H1 (cell line): Measurements from ENCODE around the gene PTPA. TPM values are rescaled to one million over a fixed set of nuclear protein-coding genes. Genes with fewer than 3 reads are reported as not detected.

Experiments
- CTCF ChIA-PET: fragments of 300-600 bp; sonication (Branson Sonifier 250); formaldehyde crosslinking; loops from one replicate; lab custom pipeline; 2021; ENCODE audit not compliant: partially characterized antibody; lab: Charles Lee
- POLR2A ChIA-PET: fragments of 300-600 bp; sonication (Branson Sonifier 250); formaldehyde crosslinking; loops from one replicate; lab custom pipeline; 2021; ENCODE audit warnings: inconsistent platforms; ENCODE audit not compliant: partially characterized antibody; lab: Charles Lee
- DNase-seq, 2 experiments: peaks; one replicate each; pipeline versions ENCODE4 v3.0.0 to v3.0.0-alpha.2; 2010 to 2022; ENCODE audit warnings: low spot score in 2 of 2, low read depth in 1 of 2, mixed read lengths in 1 of 2
- FAIRE-seq: peaks from 2 replicates; lab custom pipeline; 2011; peaks lifted over from hg19 to GRCh38; lab: Jason Lieb, UNC
- H2AFZ ChIP-seq: 2 replicates; pipeline ENCODE4 v1.8.1; 2012; ENCODE audit warnings: low read length, inconsistent platforms
- H2AK5ac ChIP-seq: 2 replicates; pipeline ENCODE4 v1.6.1; 2013; ENCODE audit warnings: low read depth, low read length
- H2BK120ac ChIP-seq: replicated peaks from 2 replicates; pipeline ENCODE3; 2013; ENCODE audit warnings: low read depth, low read length, inconsistent platforms
- H2BK12ac ChIP-seq: 2 replicates; pipeline ENCODE4 v1.6.1; 2013; ENCODE audit warnings: low read depth, low read length
- H2BK15ac ChIP-seq: 2 replicates; pipeline ENCODE4 v1.6.1; 2013; ENCODE audit warnings: low read length
- H2BK20ac ChIP-seq: 2 replicates; pipeline ENCODE4 v1.6.1; 2013; ENCODE audit warnings: low read length
- H2BK5ac ChIP-seq: 2 replicates; pipeline ENCODE4 v1.6.1; 2013; ENCODE audit warnings: low read depth, low read length
- H3K14ac ChIP-seq: 2 replicates; pipeline ENCODE4 v1.6.1; 2013; ENCODE audit warnings: inconsistent platforms; ENCODE audit not compliant: insufficient read length
- H3K18ac ChIP-seq: 2 replicates; pipeline ENCODE4 v1.6.1; 2013; ENCODE audit warnings: low read length; ENCODE audit errors: extremely low read depth
- H3K23ac ChIP-seq: 2 replicates; pipeline ENCODE4 v1.6.1; 2013; ENCODE audit warnings: inconsistent platforms; ENCODE audit not compliant: insufficient read length
- H3K23me2 ChIP-seq: 2 replicates; pipeline ENCODE4 v1.6.1; 2013; ENCODE audit warnings: low read depth, low read length
- H3K27ac ChIP-seq: 2 replicates; pipeline ENCODE4 v1.6.1; 2011; ENCODE audit warnings: low read depth, low read length, inconsistent platforms
- H3K27me3 ChIP-seq, 4 experiments: replicated peaks in 1 of 4; 1 replicate in 1 of 4; 2 replicates in 3 of 4; pipeline versions ENCODE4 v1.6.1 to v1.8.1; 2011 to 2013; ENCODE audit warnings: low read length in 3 of 4, mild to moderate bottlenecking in 3 of 4, inconsistent platforms in 2 of 4, mixed read lengths in 2 of 4, moderate library complexity in 1 of 4; ENCODE audit not compliant: control insufficient read depth in 3 of 4, insufficient read depth in 3 of 4; ENCODE audit errors: extremely low read depth in 1 of 4
- H3K36me3 ChIP-seq, 4 experiments: 2 replicates each; pipeline versions ENCODE4 v1.6.1 to v1.8.1; 2011 to 2013; ENCODE audit warnings: mild to moderate bottlenecking in 4 of 4, low read length in 3 of 4, moderate library complexity in 2 of 4, control low read depth in 1 of 4, inconsistent platforms in 1 of 4; ENCODE audit not compliant: insufficient read depth in 4 of 4, control insufficient read depth in 2 of 4
- H3K4ac ChIP-seq: replicated peaks from 2 replicates; pipeline ENCODE3; 2013; ENCODE audit warnings: low read length, low read depth, mixed read lengths, inconsistent platforms; ENCODE audit not compliant: insufficient read length
- H3K4me1 ChIP-seq, 4 experiments: replicated peaks in 1 of 4; 1 replicate in 1 of 4; 2 replicates in 3 of 4; pipeline versions ENCODE4 v1.6.1 to v1.8.1; 2011 to 2013; ENCODE audit warnings: low read length in 3 of 4, inconsistent platforms in 2 of 4, mixed read lengths in 1 of 4; ENCODE audit not compliant: insufficient read depth in 4 of 4, control insufficient read depth in 3 of 4
- H3K4me2 ChIP-seq, 2 experiments: 2 replicates each; pipeline versions ENCODE4 v1.6.1 to v1.8.1; 2011 to 2013; ENCODE audit warnings: low read depth in 2 of 2, low read length in 2 of 2, control low read depth in 1 of 2, inconsistent platforms in 1 of 2, mild to moderate bottlenecking in 1 of 2; ENCODE audit not compliant: insufficient read depth in 1 of 2
- H3K4me3 ChIP-seq, 4 experiments: fragments of 200-600, 300-600 bp in 1 of 4; sonication (generic), shearing (Covaris generic), sonication (Bioruptor Twin) in 1 of 4; 2 replicates each; pipeline versions ENCODE4 v1.5.1 to v1.8.1; 2011 to 2016; ENCODE audit warnings: low read length in 4 of 4, low read depth in 3 of 4, control low read depth in 2 of 4, inconsistent platforms in 2 of 4, mild to moderate bottlenecking in 2 of 4, mixed read lengths in 1 of 4, moderate library complexity in 1 of 4; ENCODE audit not compliant: insufficient read depth in 2 of 4; ENCODE audit errors: extremely low read depth in 1 of 4
- H3K56ac ChIP-seq: replicated peaks from 2 replicates; pipeline ENCODE3; 2013; ENCODE audit warnings: low read depth, mild to moderate bottlenecking, mixed read lengths, low read length, inconsistent platforms; ENCODE audit not compliant: insufficient read length
- H3K79me1 ChIP-seq: 2 replicates; pipeline ENCODE4 v1.6.1; 2013; ENCODE audit warnings: low read depth, low read length, control low read depth
- H3K79me2 ChIP-seq, 2 experiments: 2 replicates each; pipeline versions ENCODE4 v1.6.1 to v1.8.1; 2012 to 2013; ENCODE audit warnings: low read length in 2 of 2, mild to moderate bottlenecking in 2 of 2, inconsistent platforms in 1 of 2; ENCODE audit not compliant: insufficient read depth in 2 of 2, control insufficient read depth in 1 of 2
- H3K9ac ChIP-seq, 4 experiments: replicated peaks in 1 of 4; 1 replicate in 1 of 4; 2 replicates in 3 of 4; pipeline versions ENCODE4 v1.6.1 to v1.8.1; 2011 to 2013; ENCODE audit warnings: low read depth in 3 of 4, low read length in 3 of 4, control low read depth in 2 of 4, mild to moderate bottlenecking in 2 of 4, moderate library complexity in 2 of 4, inconsistent platforms in 1 of 4; ENCODE audit errors: extremely low read depth in 1 of 4
- H3K9me3 ChIP-seq, 2 experiments: 2 replicates each; pipeline versions ENCODE4 v1.6.1 to v1.8.1; 2012 to 2013; ENCODE audit warnings: mild to moderate bottlenecking in 2 of 2, moderate library complexity in 2 of 2, control low read depth in 1 of 2, inconsistent platforms in 1 of 2, low read depth in 1 of 2, low read length in 1 of 2, mixed read lengths in 1 of 2; ENCODE audit not compliant: insufficient read depth in 2 of 2
- H4K20me1 ChIP-seq, 2 experiments: replicated peaks in 1 of 2; 2 replicates each; pipeline versions ENCODE3 to v1.8.1; 2011 to 2013; ENCODE audit warnings: inconsistent platforms in 2 of 2, low read length in 2 of 2, mild to moderate bottlenecking in 1 of 2; ENCODE audit not compliant: insufficient read depth in 2 of 2, control insufficient read depth in 1 of 2
- H4K5ac ChIP-seq: 2 replicates; pipeline ENCODE4 v1.6.1; 2013; ENCODE audit warnings: low read length, low read depth, mixed read lengths, inconsistent platforms; ENCODE audit not compliant: insufficient read length
- H4K8ac ChIP-seq: 2 replicates; pipeline ENCODE4 v1.8.0; 2013; ENCODE audit warnings: mild to moderate bottlenecking, moderate library complexity, low read length, inconsistent platforms; ENCODE audit not compliant: insufficient read depth; ENCODE audit errors: extremely low read depth
- H4K91ac ChIP-seq: replicated peaks from 2 replicates; pipeline ENCODE3; 2013; ENCODE audit warnings: low read length, mixed read lengths, inconsistent platforms; ENCODE audit not compliant: insufficient read length
- BACH1 ChIP-seq: IDR thresholded peaks from 2 replicates; pipeline ENCODE4 v1.6.1; 2012; ENCODE audit warnings: low read length, improper control_type of control experiment
- BCL11A ChIP-seq, 2 experiments: IDR thresholded peaks; one replicate each; pipeline ENCODE4 v1.6.1; 2011; ENCODE audit warnings: low read depth in 2 of 2, low read length in 2 of 2, mild to moderate bottlenecking in 2 of 2
- CBX5 ChIP-seq: fragments of 300-800, 300-1000 bp; sonication (generic); IDR thresholded peaks from 2 replicates; pipeline ENCODE4 v1.7.1; 2016; ENCODE audit warnings: antibody characterized with exemption, low read length, low read depth
- CBX8 ChIP-seq: fragments of 300-800, 300-1000 bp; sonication (generic); IDR thresholded peaks from 2 replicates; pipeline ENCODE4 v1.7.1; 2016; ENCODE audit warnings: low read depth, low read length, borderline replicate concordance
- CHD2 ChIP-seq: IDR thresholded peaks from 2 replicates; pipeline ENCODE4 v1.6.1; 2012; ENCODE audit warnings: low read length, improper control_type of control experiment
- GTF2F1 ChIP-seq: IDR thresholded peaks from 2 replicates; pipeline ENCODE4 v1.6.1; 2012; ENCODE audit warnings: low read depth, low read length, improper control_type of control experiment, borderline replicate concordance
- NRF1 ChIP-seq: IDR thresholded peaks from 2 replicates; pipeline ENCODE4 v1.6.1; 2011; ENCODE audit warnings: mild to moderate bottlenecking, low read depth, low read length, improper control_type of control experiment
- RBBP5 ChIP-seq: IDR thresholded peaks from 2 replicates; pipeline ENCODE4 v1.7.1; 2012; ENCODE audit warnings: low read depth, mild to moderate bottlenecking, inconsistent platforms, low read length, moderate library complexity, borderline replicate concordance
- SIN3A ChIP-seq, 2 experiments: IDR thresholded peaks in 1 of 2; conservative IDR thresholded peaks in 1 of 2; 2 replicates each; pipeline ENCODE4 v1.6.1; 2011 to 2012; ENCODE audit warnings: low read length in 2 of 2, improper control_type of control experiment in 1 of 2, low read depth in 1 of 2, mild to moderate bottlenecking in 1 of 2
- SIRT6 ChIP-seq: IDR thresholded peaks from one replicate; pipeline ENCODE4 v1.7.1; 2012; ENCODE audit warnings: low read length, inconsistent platforms
- SP2 ChIP-seq: IDR thresholded peaks from 2 replicates; pipeline ENCODE4 v1.6.1; 2012; ENCODE audit warnings: mild to moderate bottlenecking, low read length, inconsistent platforms
- TAF1 ChIP-seq: IDR thresholded peaks from 2 replicates; pipeline ENCODE4 v1.6.1; 2011; ENCODE audit warnings: mild to moderate bottlenecking, low read depth, low read length
- WGBS, 2 experiments: shearing (Covaris generic) in 1 of 2; methylation state at CpG; one replicate each; pipeline versions ENCODE4 v1.1.6 to v1.1.7; 2013 to 2015; ENCODE audit warnings: low lambda C conversion rate in 2 of 2, mixed read lengths in 2 of 2, inconsistent platforms in 1 of 2, low coverage in 1 of 2, missing lambda C conversion rate in 1 of 2; ENCODE audit not compliant: insufficient replicate concordance in 2 of 2, insufficient coverage in 1 of 2, insufficient read length in 1 of 2; ENCODE audit errors: extremely low coverage in 1 of 2, missing lambda C conversion rate in 1 of 2; 5-methylcytosine and 5-hydroxymethylcytosine counted together
- polyA plus RNA-seq, 7 experiments: library from polyadenylated mRNA; depleted of rRNA in 3 of 7; stranded (reverse) in 5 of 7; unstranded in 2 of 7; fragments of >200 nt in 5 of 7; fragments of 200-250 nt in 2 of 7; gene quantifications; 1 replicate in 5 of 7; 2 replicates in 1 of 7; 4 replicates in 1 of 7; pipeline versions ENCODE4 v1.2.1 to v1.2.3, GENCODE V29; 2011 to 2013; ENCODE audit warnings: missing spikeins in 2 of 7, mixed read lengths in 2 of 7
- total RNA-seq: library from RNA; stranded (reverse); fragmentation: NEBNext Ultra II Directional; extraction: Animal tissue kit (Norgen Biotek cat#: 25700); gene quantifications from 2 replicates; pipeline ENCODE4 v1.2.1, GENCODE V29; 2021
- TF ChIP-seq, protein P1 (sequence below): IDR thresholded peaks from 2 replicates; pipeline ENCODE4 v1.6.1; 2011; ENCODE audit warnings: low read length, improper control_type of control experiment

The PTPA gene
- total and polyA plus RNA-seq, 2 of the 8 experiments (the other 6 are each of a cell fraction or from before 2014, with no cell fraction given): 114 to 145 TPM

DNA sequence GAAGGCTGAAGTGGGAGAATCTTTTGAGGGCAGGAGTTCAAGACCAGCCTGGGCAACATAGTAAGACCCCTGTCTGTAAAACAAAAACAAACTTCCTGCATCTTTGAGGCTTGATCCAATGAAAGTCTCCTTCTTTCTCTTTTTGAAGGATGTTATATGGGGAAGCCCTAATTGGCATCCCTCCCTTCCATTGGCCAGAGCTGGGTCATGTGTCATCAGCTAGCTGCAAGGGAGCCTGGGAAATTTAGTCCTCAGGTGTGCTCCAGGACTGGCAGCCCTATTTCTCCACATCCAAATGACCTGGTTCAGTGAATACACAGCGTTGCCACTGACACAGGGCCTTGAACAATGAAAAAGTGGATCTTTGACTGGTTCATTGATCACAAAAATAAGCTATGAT lies 75.8 kb downstream of the PTPA start:
- H4K5ac ChIP-seq: no peak overlapping the region
- TF ChIP-seq NRF1: no peak
- no peak for TF ChIP-seq CBX5
- TF ChIP-seq GTF2F1: no peak
- no peak for TF ChIP-seq TAF1
- TF ChIP-seq BCL11A (IDR thresholded peaks at IDR 0.05; ENCODE audit: low read depth in 2 of 2, low read length in 2 of 2): no peak
- no peak for TF ChIP-seq SIRT6
- TF ChIP-seq, protein P1, sequence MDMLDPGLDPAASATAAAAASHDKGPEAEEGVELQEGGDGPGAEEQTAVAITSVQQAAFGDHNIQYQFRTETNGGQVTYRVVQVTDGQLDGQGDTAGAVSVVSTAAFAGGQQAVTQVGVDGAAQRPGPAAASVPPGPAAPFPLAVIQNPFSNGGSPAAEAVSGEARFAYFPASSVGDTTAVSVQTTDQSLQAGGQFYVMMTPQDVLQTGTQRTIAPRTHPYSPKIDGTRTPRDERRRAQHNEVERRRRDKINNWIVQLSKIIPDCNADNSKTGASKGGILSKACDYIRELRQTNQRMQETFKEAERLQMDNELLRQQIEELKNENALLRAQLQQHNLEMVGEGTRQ: no peak
- no peak for TF ChIP-seq SIN3A (conservative IDR thresholded peaks at IDR 0.05 in 1 of 2, IDR thresholded peaks at IDR 0.05 in 1 of 2; ENCODE audit: low read depth in 1 of 2, low read length in 2 of 2)
- TF ChIP-seq SP2: no peak
- TF ChIP-seq CBX8: no peak
- no peak for TF ChIP-seq BACH1
- no peak for TF ChIP-seq CHD2
- no peak for TF ChIP-seq RBBP5
- H3K79me2 ChIP-seq: no peaks in the 10 kb centered on the region
- H2AFZ ChIP-seq: no peak overlapping the region
- H4K8ac ChIP-seq: no peak overlapping the region
- no peak overlapping the region for H3K4ac ChIP-seq
- no peak for FAIRE-seq
- no peak overlapping the region for H3K4me2 ChIP-seq
- H3K14ac ChIP-seq: no peak overlapping the region
- no peak for DNase-seq
- H3K4me3 ChIP-seq: no peak overlapping the region
- 81% methylated on average over 1 of the region's 1 CpG; no CpG with 5 or more reads in 1 of the 2 experiments for WGBS, 2 experiments
- H3K56ac ChIP-seq: no peak overlapping the region
- H2AK5ac ChIP-seq: no peak overlapping the region
- no peak overlapping the region for H2BK5ac ChIP-seq
- H3K79me1 ChIP-seq: no peaks in the 10 kb centered on the region
- no peak overlapping the region for H2BK15ac ChIP-seq
- CTCF ChIA-PET: interaction anchor here (0.6 to 1.0 kb wide), 6 partner anchors 8 to 350 kb away, joined by 3 to 5 read pairs (median 4); no protein-coding TSS in a partner anchor
- H3K36me3 ChIP-seq: no peaks in the 10 kb centered on the region
- H4K91ac ChIP-seq: no peak overlapping the region
- H3K18ac ChIP-seq: no peak overlapping the region
- H3K23ac ChIP-seq: no peak overlapping the region
- H4K20me1 ChIP-seq: peaks cover 0 to 7% of the 10 kb centered on the region in 2 experiments
- peaks cover 0 to 5% of the 10 kb centered on the region in 2 experiments; a peak in 1 of 4 replicates for H3K9me3 ChIP-seq
- no peak overlapping the region for H2BK12ac ChIP-seq
- H2BK120ac ChIP-seq: no peak overlapping the region
- peaks cover 5 to 26% (median 22%) of the 10 kb centered on the region in 4 experiments for H3K27me3 ChIP-seq
- no peak overlapping the region for H3K27ac ChIP-seq
- no peak overlapping the region for H3K9ac ChIP-seq
- POLR2A ChIA-PET: interaction anchor here (0.7 to 1.8 kb wide), 2 partner anchors 9 to 294 kb away, joined by 3 to 6 read pairs; partner anchors contain the start of gene IER5L
- H3K4me1 ChIP-seq: peaks cover 0 to 3% (median 1%) of the 10 kb centered on the region in 4 experiments; a peak in 2 of 7 replicates
- H3K23me2 ChIP-seq: peaks cover 7% of the 10 kb centered on the region
- H2BK20ac ChIP-seq: no peak overlapping the region
